OCI-LY3 (cell line): Measurements from ENCODE around the gene ANKRD45.

Experiments used
- CTCF ChIP-seq: fragments of 200-600, 300-600 bp; sonication (generic); IDR thresholded peaks from 2 replicates; pipeline ENCODE4 v1.5.1; 2014; ENCODE audit warnings: antibody characterized with exemption, low read length, low read depth
- EZH2phosphoT487 ChIP-seq: fragments of 200-600 bp; shearing (Covaris generic); IDR thresholded peaks from 2 replicates; pipeline ENCODE4 v1.6.1; 2018; ENCODE audit warnings: antibody characterized with exemption, mixed run types, low read depth

- TF ChIP-seq CTCF (no peak), EZH2phosphoT487 (no peak)
Measured at GRCh38 chr1:173648880-173649605, 20.6 kb downstream of the ANKRD45 start.
